K562 treated with DMSO at 1 percent for 4 hours (cell line): Measurements from ENCODE around the gene MAX. TPM values are rescaled to one million over a fixed set of nuclear protein-coding genes. Genes with fewer than 3 reads are reported as not detected.

Experiments used
- total RNA-seq: library from RNA; unstranded; fragments of 300-600 nt; gene quantifications from 2 replicates; pipeline ENCODE4 v1.2.3, GENCODE V29; 2022; ENCODE audit not compliant: insufficient read depth

MAX gene
- 30.9 and 39.6 TPM in 2 replicates for total RNA-seq

GRCh38 chr14:65102441-65103149 lies at the start of gene MAX:
TSS of gene MAX (minus strand) at chr14:65102517. CDS start at chr14:65102339, 178 bp downstream.

Other genes starting within 250 kb of the MAX start
- 9.9 and 13.7 TPM in 2 replicates for gene SPTB, start 222.6 kb downstream of the MAX start, total RNA-seq
- 13.5 and 16.0 TPM in 2 replicates for gene CHURC1, start 188.1 kb downstream of the MAX start, total RNA-seq
- not detected in 2 replicates for gene GPX2, start 159.8 kb downstream of the MAX start, total RNA-seq
- gene RAB15, start 130.2 kb downstream of the MAX start, total RNA-seq, result 0.30 and 0.90 TPM in 2 replicates
- gene FNTB, start 115.6 kb downstream of the MAX start, total RNA-seq, result 6.6 and 7.0 TPM in 2 replicates